Tibial nerve (tissue), 4 donors: ENCODE results near the gene SLC17A2.

Source experiments
- EP300 ChIP-seq, 2 donors: sonication (generic); formaldehyde crosslinking; IDR thresholded peaks; one replicate each; pipeline ENCODE4 v1.6.1; 2017; ENCODE audit warnings: antibody characterized with exemption in 2 of 2, mild to moderate bottlenecking in 1 of 2
- POLR2A ChIP-seq, 2 donors: fragments of 450-650 bp; IDR thresholded peaks; one replicate each; pipeline ENCODE4 v1.6.1; 2017; ENCODE audit warnings: antibody characterized with exemption in 2 of 2, mild to moderate bottlenecking in 2 of 2, moderate library complexity in 2 of 2
- TF ChIP-seq, protein P1 (sequence below), 5 experiments: fragments of 200-600 bp in 3 of 5; fragments of 450-650 bp in 2 of 5; sonication (generic) in 3 of 5; IDR thresholded peaks; one replicate each; pipeline ENCODE4 v1.5.1; 2016 to 2019; ENCODE audit warnings: antibody characterized with exemption in 5 of 5, mild to moderate bottlenecking in 3 of 5, moderate library complexity in 2 of 5

- TF ChIP-seq POLR2A (IDR thresholded peaks at IDR 0.05), result no peak
- TF ChIP-seq, protein P1, sequence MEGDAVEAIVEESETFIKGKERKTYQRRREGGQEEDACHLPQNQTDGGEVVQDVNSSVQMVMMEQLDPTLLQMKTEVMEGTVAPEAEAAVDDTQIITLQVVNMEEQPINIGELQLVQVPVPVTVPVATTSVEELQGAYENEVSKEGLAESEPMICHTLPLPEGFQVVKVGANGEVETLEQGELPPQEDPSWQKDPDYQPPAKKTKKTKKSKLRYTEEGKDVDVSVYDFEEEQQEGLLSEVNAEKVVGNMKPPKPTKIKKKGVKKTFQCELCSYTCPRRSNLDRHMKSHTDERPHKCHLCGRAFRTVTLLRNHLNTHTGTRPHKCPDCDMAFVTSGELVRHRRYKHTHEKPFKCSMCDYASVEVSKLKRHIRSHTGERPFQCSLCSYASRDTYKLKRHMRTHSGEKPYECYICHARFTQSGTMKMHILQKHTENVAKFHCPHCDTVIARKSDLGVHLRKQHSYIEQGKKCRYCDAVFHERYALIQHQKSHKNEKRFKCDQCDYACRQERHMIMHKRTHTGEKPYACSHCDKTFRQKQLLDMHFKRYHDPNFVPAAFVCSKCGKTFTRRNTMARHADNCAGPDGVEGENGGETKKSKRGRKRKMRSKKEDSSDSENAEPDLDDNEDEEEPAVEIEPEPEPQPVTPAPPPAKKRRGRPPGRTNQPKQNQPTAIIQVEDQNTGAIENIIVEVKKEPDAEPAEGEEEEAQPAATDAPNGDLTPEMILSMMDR (IDR thresholded peaks at IDR 0.05), result no peak
- no peak for TF ChIP-seq EP300 (IDR thresholded peaks at IDR 0.05)
Observed at GRCh38 chr6:25916330-25916729, 14.2 kb downstream of the SLC17A2 start.
